Measurements from ENCODE around the gene NPAS3.

NPAS3 gene

GRCh38 chr14:33808187-33808586 lies 869.5 kb downstream of the NPAS3 start:
- DNase-seq (ENCODE audit: low read depth in 1 of 2, low spot score in 1 of 2) = no peak
- Histone ChIP-seq H3K4me3 (replicated peaks; ENCODE audit: insufficient read depth, low read length) (no peak overlapping the region), H3K27me3 (ENCODE audit: insufficient read depth, poor library complexity, severe bottlenecking) (no peaks in the 10 kb centered on the region), H3K27ac (replicated peaks) (no peak overlapping the region)
- TF ChIP-seq REST (IDR thresholded peaks at IDR 0.05; ENCODE audit: insufficient replicate concordance, low read depth) (no peak), GABPA (IDR thresholded peaks at IDR 0.05; ENCODE audit: low read depth) (no peak), CTCF (IDR thresholded peaks at IDR 0.05; ENCODE audit: insufficient read depth, low read length) (no peak), POLR2AphosphoS5 (IDR thresholded peaks at IDR 0.05; ENCODE audit: low read depth) (no peak), SPI1 (IDR thresholded peaks at IDR 0.05; ENCODE audit: borderline replicate concordance, low read depth) (no peak)

- H3K27me3 ChIP-seq (ENCODE audit: insufficient read depth, poor library complexity, severe bottlenecking) = no peaks in the 10 kb centered on the region
- H3K4me3 ChIP-seq (replicated peaks; ENCODE audit: insufficient read depth, low read length) = no peak overlapping the region
- no peak overlapping the region for H3K27ac ChIP-seq (replicated peaks)
- DNase-seq (ENCODE audit: low read depth in 1 of 2, low spot score in 1 of 2) = no peak
- TF ChIP-seq SPI1 (IDR thresholded peaks at IDR 0.05; ENCODE audit: borderline replicate concordance, low read depth) (no peak), CTCF (IDR thresholded peaks at IDR 0.05; ENCODE audit: insufficient read depth, low read length) (no peak), POLR2AphosphoS5 (IDR thresholded peaks at IDR 0.05; ENCODE audit: low read depth) (no peak), GABPA (IDR thresholded peaks at IDR 0.05; ENCODE audit: low read depth) (no peak), REST (IDR thresholded peaks at IDR 0.05; ENCODE audit: insufficient replicate concordance, low read depth) (no peak)
Observed at GRCh38 chr14:33809396-33809981, 870.8 kb downstream of the NPAS3 start.

GRCh38 chr14:33810308-33810707 lies 871.6 kb downstream of the NPAS3 start:
- Histone ChIP-seq H3K4me3 (replicated peaks; ENCODE audit: insufficient read depth, low read length) (no peak overlapping the region), H3K27me3 (ENCODE audit: insufficient read depth, poor library complexity, severe bottlenecking) (no peaks in the 10 kb centered on the region), H3K27ac (replicated peaks) (no peak overlapping the region)
- no peak for DNase-seq (ENCODE audit: low read depth in 1 of 2, low spot score in 1 of 2)
- TF ChIP-seq POLR2AphosphoS5 (IDR thresholded peaks at IDR 0.05; ENCODE audit: low read depth) (no peak), CTCF (IDR thresholded peaks at IDR 0.05; ENCODE audit: insufficient read depth, low read length) (no peak), SPI1 (IDR thresholded peaks at IDR 0.05; ENCODE audit: borderline replicate concordance, low read depth) (no peak), GABPA (IDR thresholded peaks at IDR 0.05; ENCODE audit: low read depth) (no peak), REST (IDR thresholded peaks at IDR 0.05; ENCODE audit: insufficient replicate concordance, low read depth) (no peak)

Data from HL-60 (cell line).